Right lobe of liver (tissue), 4 donors: Measurements from ENCODE around the gene ST8SIA5.

ENCODE experiments used
- CTCF ChIP-seq, 4 donors: fragments of 200-600 bp in 3 of 4; fragments of 450-650 bp in 1 of 4; IDR thresholded peaks; one replicate each; pipeline versions ENCODE4 v1.5.1 to v1.8.0; 2016 to 2022; ENCODE audit warnings: antibody characterized with exemption in 4 of 4, mild to moderate bottlenecking in 2 of 4
- POLR2A ChIP-seq: fragments of 450-650 bp; IDR thresholded peaks from one replicate; pipeline ENCODE4 v1.6.1; 2017; ENCODE audit warnings: antibody characterized with exemption, mild to moderate bottlenecking
- donor health status: DM: no; HTN: no; CAD: no.
- donor health status: DM: no; HTN: no; CAD: no.
- donor health status: DM: no; HTN: yes; CAD: no.

DNA sequence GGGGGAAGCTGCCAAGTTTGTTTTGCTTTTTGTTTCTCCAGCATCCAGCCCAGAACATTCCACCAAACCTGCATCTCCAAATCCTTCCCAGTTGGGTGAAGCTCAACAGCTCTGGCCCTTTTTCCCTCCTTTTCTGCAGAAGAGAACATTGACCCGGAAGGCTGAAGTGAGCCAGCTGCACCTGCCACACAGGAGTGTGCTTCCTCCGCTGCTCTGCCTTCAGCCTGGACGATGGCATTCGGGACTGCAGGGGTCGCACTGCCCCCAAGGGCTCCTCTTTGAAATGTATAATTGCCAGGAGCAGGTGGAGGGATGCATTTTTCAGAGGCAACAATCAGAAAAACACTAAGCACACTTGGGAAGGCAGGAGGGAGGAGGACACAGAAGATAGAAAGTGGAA, 41.8 kb downstream of the ST8SIA5 start:
- TF ChIP-seq CTCF (IDR thresholded peaks at IDR 0.05) (no peak), POLR2A (no peak)
